ENCODE data around the gene GPS1.

DNA sequence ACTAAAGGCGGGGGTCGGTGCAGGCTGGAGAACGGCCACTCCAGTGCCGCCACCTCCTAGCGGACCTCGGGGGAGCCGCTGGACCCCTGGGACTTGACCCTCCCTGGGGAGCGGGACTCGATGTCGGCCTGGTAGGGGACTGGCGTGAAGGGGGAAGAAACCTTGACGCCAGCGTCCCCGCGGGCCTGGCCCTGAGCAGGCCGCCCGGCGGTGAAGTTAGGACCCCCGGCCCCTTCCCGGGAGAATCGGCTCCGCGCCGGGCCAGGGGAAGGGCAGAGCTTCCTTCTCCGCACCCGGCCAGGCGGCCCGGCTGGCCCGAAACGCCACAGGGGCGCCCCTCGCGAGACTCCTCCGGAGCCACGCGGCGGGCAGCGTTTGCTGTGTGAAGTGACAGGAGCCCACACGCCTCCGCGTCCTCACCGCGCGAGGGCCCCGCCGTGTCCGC is 13.5 kb downstream of the GPS1 start:
- TF ChIP-seq, protein P1, sequence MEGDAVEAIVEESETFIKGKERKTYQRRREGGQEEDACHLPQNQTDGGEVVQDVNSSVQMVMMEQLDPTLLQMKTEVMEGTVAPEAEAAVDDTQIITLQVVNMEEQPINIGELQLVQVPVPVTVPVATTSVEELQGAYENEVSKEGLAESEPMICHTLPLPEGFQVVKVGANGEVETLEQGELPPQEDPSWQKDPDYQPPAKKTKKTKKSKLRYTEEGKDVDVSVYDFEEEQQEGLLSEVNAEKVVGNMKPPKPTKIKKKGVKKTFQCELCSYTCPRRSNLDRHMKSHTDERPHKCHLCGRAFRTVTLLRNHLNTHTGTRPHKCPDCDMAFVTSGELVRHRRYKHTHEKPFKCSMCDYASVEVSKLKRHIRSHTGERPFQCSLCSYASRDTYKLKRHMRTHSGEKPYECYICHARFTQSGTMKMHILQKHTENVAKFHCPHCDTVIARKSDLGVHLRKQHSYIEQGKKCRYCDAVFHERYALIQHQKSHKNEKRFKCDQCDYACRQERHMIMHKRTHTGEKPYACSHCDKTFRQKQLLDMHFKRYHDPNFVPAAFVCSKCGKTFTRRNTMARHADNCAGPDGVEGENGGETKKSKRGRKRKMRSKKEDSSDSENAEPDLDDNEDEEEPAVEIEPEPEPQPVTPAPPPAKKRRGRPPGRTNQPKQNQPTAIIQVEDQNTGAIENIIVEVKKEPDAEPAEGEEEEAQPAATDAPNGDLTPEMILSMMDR (IDR thresholded peaks at IDR 0.05), result no peak
- no peak for TF ChIP-seq POLR2A (IDR thresholded peaks at IDR 0.05)

All from vagina (tissue), 2 donors.